Omental fat pad (tissue), 4 donors: ENCODE results near the gene CD9. TPM values are rescaled to one million over a fixed set of nuclear protein-coding genes. Genes with fewer than 3 reads are reported as not detected.
"Not testable (repeated sequence)": the region's sequence is repeated elsewhere in the genome, so short reads cannot be mapped to it uniquely, and the experiment has no call there.

Source experiments
- ATAC-seq: fragments of 150-250 bp; one replicate; pipeline ENCODE4 v1.9.1; 2016; ENCODE audit warnings: mild to moderate bottlenecking, moderate library complexity; ENCODE audit not compliant: low FRiP score
- DNase-seq: peaks from one replicate; pipeline ENCODE4 v3.0.0-alpha.2; 2019; ENCODE audit warnings: low spot score
- total RNA-seq, 4 donors: library from RNA; depleted of rRNA; stranded (reverse); fragments of >200 nt; gene quantifications; one replicate each; pipeline ENCODE4 v1.1.0, GENCODE V29; 2016
- TF ChIP-seq, protein P1 (sequence below), 3 donors: fragments of 450-650 bp; IDR thresholded peaks; one replicate each; pipeline ENCODE4 v1.5.1; 2016 to 2017; ENCODE audit warnings: antibody characterized with exemption in 3 of 3, mild to moderate bottlenecking in 3 of 3, moderate library complexity in 2 of 3

Gene CD9, protein sequence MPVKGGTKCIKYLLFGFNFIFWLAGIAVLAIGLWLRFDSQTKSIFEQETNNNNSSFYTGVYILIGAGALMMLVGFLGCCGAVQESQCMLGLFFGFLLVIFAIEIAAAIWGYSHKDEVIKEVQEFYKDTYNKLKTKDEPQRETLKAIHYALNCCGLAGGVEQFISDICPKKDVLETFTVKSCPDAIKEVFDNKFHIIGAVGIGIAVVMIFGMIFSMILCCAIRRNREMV
- total RNA-seq: 100 to 1,000 TPM in 2 of 4 donors, 10 to 100 TPM in 2; 68.3 to 181 (median 119) TPM

DNA sequence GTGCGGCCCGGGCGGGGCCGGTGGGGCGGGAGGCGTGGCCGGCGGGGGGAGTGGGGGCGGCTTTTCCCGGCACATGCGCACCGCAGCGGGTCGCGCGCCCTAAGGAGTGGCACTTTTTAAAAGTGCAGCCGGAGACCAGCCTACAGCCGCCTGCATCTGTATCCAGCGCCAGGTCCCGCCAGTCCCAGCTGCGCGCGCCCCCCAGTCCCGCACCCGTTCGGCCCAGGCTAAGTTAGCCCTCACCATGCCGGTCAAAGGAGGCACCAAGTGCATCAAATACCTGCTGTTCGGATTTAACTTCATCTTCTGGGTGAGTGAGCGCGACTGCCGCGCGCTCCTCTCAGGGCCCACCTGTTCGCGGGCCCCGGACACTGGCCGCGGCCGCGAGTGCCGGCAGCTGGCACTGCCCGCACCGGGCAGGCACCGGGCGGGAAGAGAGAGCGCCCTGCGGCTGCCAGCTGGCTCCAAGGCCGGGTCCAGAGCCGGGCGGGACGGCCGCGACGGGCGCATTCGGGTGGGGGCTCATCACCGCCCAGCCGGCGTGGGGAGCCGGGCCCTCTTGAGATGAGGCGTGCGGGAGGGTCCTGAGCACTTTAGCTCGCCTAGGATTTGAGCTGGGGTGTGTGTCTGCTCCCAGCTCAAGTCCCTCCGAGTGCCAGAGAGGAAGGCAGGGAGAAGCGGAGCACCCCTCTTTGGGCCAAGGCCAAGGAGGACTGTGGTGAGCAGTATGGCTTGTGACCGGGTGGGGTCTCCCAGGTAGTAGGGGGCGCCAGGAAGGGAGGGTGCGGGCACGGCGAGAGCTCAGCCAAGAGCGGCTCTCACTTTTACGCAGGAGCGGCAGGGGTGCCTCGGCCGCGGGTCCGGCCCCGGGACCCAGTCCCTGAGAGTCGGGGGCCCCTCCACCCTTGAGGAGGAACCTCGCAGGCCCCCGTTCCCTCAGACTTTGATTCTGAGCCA, at the start of gene CD9:
CD9 (plus strand) TSS at position 145 of the 957 bp plus-strand sequence; CDS start at position 245, 100 bp downstream.
- ATAC-seq (peak; percentile 60), DNase-seq (no peak)
- TF ChIP-seq, protein P1, sequence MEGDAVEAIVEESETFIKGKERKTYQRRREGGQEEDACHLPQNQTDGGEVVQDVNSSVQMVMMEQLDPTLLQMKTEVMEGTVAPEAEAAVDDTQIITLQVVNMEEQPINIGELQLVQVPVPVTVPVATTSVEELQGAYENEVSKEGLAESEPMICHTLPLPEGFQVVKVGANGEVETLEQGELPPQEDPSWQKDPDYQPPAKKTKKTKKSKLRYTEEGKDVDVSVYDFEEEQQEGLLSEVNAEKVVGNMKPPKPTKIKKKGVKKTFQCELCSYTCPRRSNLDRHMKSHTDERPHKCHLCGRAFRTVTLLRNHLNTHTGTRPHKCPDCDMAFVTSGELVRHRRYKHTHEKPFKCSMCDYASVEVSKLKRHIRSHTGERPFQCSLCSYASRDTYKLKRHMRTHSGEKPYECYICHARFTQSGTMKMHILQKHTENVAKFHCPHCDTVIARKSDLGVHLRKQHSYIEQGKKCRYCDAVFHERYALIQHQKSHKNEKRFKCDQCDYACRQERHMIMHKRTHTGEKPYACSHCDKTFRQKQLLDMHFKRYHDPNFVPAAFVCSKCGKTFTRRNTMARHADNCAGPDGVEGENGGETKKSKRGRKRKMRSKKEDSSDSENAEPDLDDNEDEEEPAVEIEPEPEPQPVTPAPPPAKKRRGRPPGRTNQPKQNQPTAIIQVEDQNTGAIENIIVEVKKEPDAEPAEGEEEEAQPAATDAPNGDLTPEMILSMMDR (IDR thresholded peaks at IDR 0.05): no peak

DNA sequence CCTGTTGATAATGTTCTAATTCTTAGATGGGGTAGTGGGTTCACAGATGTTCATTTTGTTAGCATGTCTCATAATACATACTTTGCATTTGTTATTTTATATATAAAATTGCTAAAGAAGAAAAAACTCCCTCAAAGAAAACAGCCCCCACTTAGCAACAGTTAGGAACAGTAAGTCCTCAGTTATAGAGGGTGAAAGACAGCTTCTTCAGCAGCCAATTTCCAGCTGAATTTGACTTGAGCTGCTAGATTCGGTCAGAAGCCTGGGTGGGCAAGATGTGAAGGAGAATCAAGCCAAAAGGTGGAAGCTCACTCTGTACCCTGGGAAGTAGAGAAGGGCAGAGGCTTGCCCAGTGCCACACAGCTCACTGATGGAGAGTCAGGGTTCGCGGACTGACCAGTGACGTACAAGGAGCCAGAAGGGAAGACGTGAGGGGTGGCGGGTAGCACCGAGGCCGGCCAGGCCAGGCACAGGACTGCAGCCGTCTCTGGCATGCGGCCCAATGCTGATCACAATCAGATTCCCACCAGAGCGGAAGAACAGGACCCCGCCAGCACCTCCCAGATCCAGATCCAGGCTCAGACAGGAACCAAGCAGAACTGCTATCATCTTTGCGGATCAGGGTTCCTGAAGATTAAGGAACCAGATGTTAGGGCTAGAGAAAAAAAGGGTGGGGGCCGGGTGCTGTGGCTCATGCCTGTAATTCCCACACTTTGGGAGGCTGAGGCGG, 45.3 kb upstream of the CD9 start:
- DNase-seq (no peak), ATAC-seq (peak; percentile 54)
- TF ChIP-seq, protein P1 (IDR thresholded peaks at IDR 0.05): no peak

- ATAC-seq (no peak), DNase-seq (no peak)
- TF ChIP-seq, protein P1 (IDR thresholded peaks at IDR 0.05): no peak
Measured at GRCh38 chr12:6157482-6157881, 42.7 kb upstream of the CD9 start.

GRCh38 chr12:6158255-6158654, 41.9 kb upstream of the CD9 start:
- no peak for DNase-seq
- TF ChIP-seq, protein P1 (IDR thresholded peaks at IDR 0.05): no peak
- no peak for ATAC-seq

- TF ChIP-seq, protein P1 (IDR thresholded peaks at IDR 0.05): no peak
- ATAC-seq (no peak), DNase-seq (no peak)
Measured at GRCh38 chr12:6158749-6159148, 41.5 kb upstream of the CD9 start.

- not testable (repeated sequence) for ATAC-seq, DNase-seq
Measured at GRCh38 chr12:6159166-6160011, 40.8 kb upstream of the CD9 start.

- not testable (repeated sequence) for ATAC-seq, DNase-seq
Measured at GRCh38 chr12:6160049-6160649, 40.1 kb upstream of the CD9 start.
